ENCODE results near the gene TRABD2A.
"Not testable (repeated sequence)": the region's sequence is repeated elsewhere in the genome, so short reads cannot be mapped to it uniquely, and the experiment has no call there.

TRABD2A gene

GRCh38 chr2:84880645-84881521 lies at the start of gene TRABD2A:
TSS of gene TRABD2A (minus strand) at chr2:84881084. CDS start at chr2:84881039, 45 bp downstream.
- no peak for DNase-seq

- no peak for DNase-seq
Measured at GRCh38 chr2:84927275-84927627, 46.4 kb upstream of the TRABD2A start.

GRCh38 chr2:84925724-84926376 lies 45.0 kb upstream of the TRABD2A start:
- peak; percentile 72 for DNase-seq

- no peak for DNase-seq
Measured at GRCh38 chr2:84925336-84925723, 44.4 kb upstream of the TRABD2A start.

- DNase-seq, result no peak
Measured at GRCh38 chr2:84924173-84925106, 43.6 kb upstream of the TRABD2A start.

- DNase-seq, result no peak
Measured at GRCh38 chr2:84923009-84923408, 42.1 kb upstream of the TRABD2A start.

- no peak for DNase-seq
Measured at GRCh38 chr2:84919885-84920580, 39.1 kb upstream of the TRABD2A start.

- DNase-seq, result no peak
Measured at GRCh38 chr2:84918430-84918829, 37.5 kb upstream of the TRABD2A start.

GRCh38 chr2:84917821-84918220 lies 36.9 kb upstream of the TRABD2A start:
- DNase-seq, result not testable (repeated sequence)

GRCh38 chr2:84915675-84916074 lies 34.8 kb upstream of the TRABD2A start:
- not testable (repeated sequence) for DNase-seq

GRCh38 chr2:84914334-84914733 lies 33.5 kb upstream of the TRABD2A start:
- no peak for DNase-seq

GRCh38 chr2:84912984-84913383 lies 32.1 kb upstream of the TRABD2A start:
- no peak for DNase-seq

GRCh38 chr2:84911135-84911678 lies 30.3 kb upstream of the TRABD2A start:
- DNase-seq, result no peak

- no peak for DNase-seq
Measured at GRCh38 chr2:84908948-84909713, 28.2 kb upstream of the TRABD2A start.

- DNase-seq, result no peak
Measured at GRCh38 chr2:84906900-84907714, 26.2 kb upstream of the TRABD2A start.

GRCh38 chr2:84906108-84906899 lies 25.4 kb upstream of the TRABD2A start:
- DNase-seq, result no peak

GRCh38 chr2:84905181-84906107 lies 24.6 kb upstream of the TRABD2A start, which contains the start of gene TMSB10:
TSS of gene TMSB10 (plus strand) at chr2:84905656.
- peak; percentile 28 for DNase-seq

GRCh38 chr2:84904717-84905174 lies 23.9 kb upstream of the TRABD2A start:
- no peak for DNase-seq

Measured in NCI-H748 treated with DMSO at 0.1 percent for 48 hours (cell line).